ENCODE results near the gene EMCN. TPM values are rescaled to one million over a fixed set of nuclear protein-coding genes. Genes with fewer than 3 reads are reported as not detected.

EMCN gene
- total RNA-seq, 2 experiments from 2014 or later: not detected

DNA sequence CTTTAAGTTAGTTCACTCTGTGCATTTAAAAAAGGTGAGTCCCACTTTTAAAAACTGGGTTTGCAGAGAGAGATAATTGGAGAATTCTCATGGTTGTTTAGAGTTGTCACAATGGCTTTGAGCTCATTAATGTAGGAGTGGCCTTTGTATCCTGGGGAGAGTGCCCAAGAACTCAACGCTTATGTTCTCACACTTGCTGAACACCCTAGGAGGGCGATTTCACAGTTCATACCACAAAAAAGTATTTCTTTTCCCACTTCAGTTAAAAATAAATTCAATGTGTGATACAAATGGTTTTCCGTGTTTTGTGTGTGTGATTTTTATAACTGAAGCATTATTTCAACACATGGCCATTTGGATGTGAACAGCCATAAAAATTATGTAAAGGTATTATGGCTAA, 8.4 kb downstream of the EMCN start:
- no peaks in the 10 kb centered on the region for H3K36me3 Mint-ChIP-seq (ENCODE audit: low read depth)
- peaks cover 6% of the 10 kb centered on the region for H3K27me3 Mint-ChIP-seq
- no peak for TF ChIP-seq CTCF (IDR thresholded peaks at IDR 0.05)
- no peak for ATAC-seq
- H3K27ac Mint-ChIP-seq: no peak overlapping the region
- intact Hi-C loops (cut with micrococcal nuclease): no loop called here
- ChIA-PET POLR2A (no interaction called here), CTCF (no interaction called here)
- DNase-seq: no peak
- H3K4me1 Mint-ChIP-seq (ENCODE audit: low read depth): no peaks in the 10 kb centered on the region
- H3K9me3 Mint-ChIP-seq: no peaks in the 10 kb centered on the region
- no peak overlapping the region for H3K4me3 Mint-ChIP-seq

DNA sequence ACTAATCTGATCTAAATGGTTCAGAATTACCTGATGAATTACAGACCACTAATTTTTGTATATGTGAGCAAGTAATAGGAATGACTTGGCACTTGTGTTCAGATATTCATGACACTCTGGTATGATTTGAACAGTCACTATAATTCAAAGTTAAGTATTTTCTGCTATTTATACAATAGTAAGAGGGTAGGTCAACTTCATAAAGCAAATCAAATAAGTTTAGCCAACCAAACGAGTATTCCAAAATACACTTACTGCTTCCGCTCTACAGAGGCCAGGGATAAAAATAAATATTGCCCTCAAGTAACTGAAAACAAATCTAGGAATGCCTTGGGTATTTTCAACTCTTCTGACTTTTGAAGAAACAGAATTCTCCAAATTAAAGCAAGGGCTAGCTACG, 9.1 kb downstream of the EMCN start:
- ChIA-PET CTCF (no interaction called here), POLR2A (no interaction called here)
- DNase-seq: no peak
- Mint-ChIP-seq H3K27me3 (no peaks in the 10 kb centered on the region), H3K4me3 (no peak overlapping the region), H3K9me3 (no peaks in the 10 kb centered on the region), H3K4me1 (ENCODE audit: low read depth) (no peaks in the 10 kb centered on the region), H3K27ac (no peak overlapping the region), H3K36me3 (ENCODE audit: low read depth) (no peaks in the 10 kb centered on the region)
- ATAC-seq: no peak
- TF ChIP-seq CTCF (IDR thresholded peaks at IDR 0.05): no peak
- intact Hi-C loops (cut with micrococcal nuclease): no loop called here

GRCh38 chr4:100504086-100504874, 13.5 kb downstream of the EMCN start:
- DNase-seq (peak; percentile 2), ATAC-seq (no peak)
- H3K4me1 Mint-ChIP-seq (ENCODE audit: low read depth): no peaks in the 10 kb centered on the region
- intact Hi-C loops (cut with micrococcal nuclease): no loop called here
- TF ChIP-seq CTCF (IDR thresholded peaks at IDR 0.05): no peak
- no peaks in the 10 kb centered on the region for H3K27me3 Mint-ChIP-seq
- no peak overlapping the region for H3K4me3 Mint-ChIP-seq
- ChIA-PET CTCF (interaction anchor here (1.2 kb wide), 1 partner anchor 15 kb away, joined by 3 read pairs; no protein-coding TSS in a partner anchor), POLR2A (no interaction called here)
- H3K36me3 Mint-ChIP-seq (ENCODE audit: low read depth): no peaks in the 10 kb centered on the region
- H3K27ac Mint-ChIP-seq: no peak overlapping the region
- no peaks in the 10 kb centered on the region for H3K9me3 Mint-ChIP-seq

DNA sequence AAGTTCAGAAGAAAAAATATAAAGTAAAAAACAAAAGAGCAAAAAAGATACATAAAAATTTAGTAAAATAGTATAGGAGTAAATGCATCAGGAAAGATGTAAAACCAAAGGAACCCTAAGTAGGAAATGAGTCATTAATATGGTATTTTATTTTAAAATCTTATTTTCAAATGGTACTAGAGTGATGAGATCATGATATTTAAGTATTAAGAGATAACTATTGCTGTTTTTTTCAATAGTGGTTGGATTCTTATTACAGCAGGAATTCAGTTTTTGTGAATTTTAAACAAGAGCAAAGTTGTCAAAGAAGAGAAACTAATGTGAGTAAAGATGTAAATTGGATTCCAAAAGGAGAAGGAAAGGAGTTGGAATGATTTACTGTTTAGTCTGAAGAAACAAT, 20.0 kb downstream of the EMCN start:
- Mint-ChIP-seq H3K9me3 (no peaks in the 10 kb centered on the region), H3K4me3 (no peak overlapping the region), H3K27me3 (no peaks in the 10 kb centered on the region), H3K4me1 (ENCODE audit: low read depth) (no peaks in the 10 kb centered on the region), H3K36me3 (ENCODE audit: low read depth) (no peaks in the 10 kb centered on the region), H3K27ac (no peak overlapping the region)
- no peak for TF ChIP-seq CTCF (IDR thresholded peaks at IDR 0.05)
- DNase-seq (no peak), ATAC-seq (no peak)
- CTCF ChIA-PET: no interaction called here
- POLR2A ChIA-PET: no interaction called here
- intact Hi-C loops (cut with micrococcal nuclease): no loop called here

GRCh38 chr4:100495074-100495473, 22.7 kb downstream of the EMCN start:
- ATAC-seq: no peak
- peaks cover 13% of the 10 kb centered on the region for H3K9me3 Mint-ChIP-seq
- ChIA-PET CTCF (no interaction called here), POLR2A (no interaction called here)
- no peaks in the 10 kb centered on the region for H3K36me3 Mint-ChIP-seq (ENCODE audit: low read depth)
- no peak for DNase-seq
- H3K4me3 Mint-ChIP-seq: no peak overlapping the region
- no peak overlapping the region for H3K27ac Mint-ChIP-seq
- intact Hi-C loops (cut with micrococcal nuclease): no loop called here
- H3K27me3 Mint-ChIP-seq: no peaks in the 10 kb centered on the region
- no peaks in the 10 kb centered on the region for H3K4me1 Mint-ChIP-seq (ENCODE audit: low read depth)
- no peak for TF ChIP-seq CTCF (IDR thresholded peaks at IDR 0.05)
